Pancreas (tissue), 10 donors: ENCODE data around the gene ATP1B2. TPM values are rescaled to one million over a fixed set of nuclear protein-coding genes. Genes with fewer than 3 reads are reported as not detected.

Experiments
- ATAC-seq, 4 donors: fragments of 200-7000 bp; cut with Tn5 transposase; one replicate each; pipeline versions ENCODE4 v1.8.0 to v1.9.1; 2020; ENCODE audit warnings: mild to moderate bottlenecking in 4 of 4, moderate library complexity in 4 of 4
- DNase-seq, 6 donors: peaks; one replicate each; pipeline ENCODE4 v3.0.0-alpha.2; 2020
- FAIRE-seq: peaks from 2 replicates; lab custom pipeline; 2012; peaks lifted over from hg19 to GRCh38; lab: Jason Lieb, UNC
- H3K27ac ChIP-seq, 4 donors: fragments of 200-600 bp; sonication (generic); 1 replicate in 3 of 4; 2 replicates in 1 of 4; pipeline versions ENCODE4 v1.5.0 to v1.8.0; 2020
- H3K27me3 ChIP-seq, 4 donors: fragments of 200-600 bp; one replicate each; pipeline ENCODE4 v1.8.0; 2021
- H3K36me3 ChIP-seq, 3 donors: fragments of 200-600 bp; sonication (generic) in 1 of 3; one replicate each; pipeline versions ENCODE4 v1.5.0 to v1.8.0; 2020 to 2021
- H3K4me1 ChIP-seq, 3 donors: fragments of 200-600 bp; one replicate each; pipeline ENCODE4 v1.8.0; 2021
- H3K4me3 ChIP-seq, 4 donors: fragments of 200-600 bp; sonication (generic) in 2 of 4; one replicate each; pipeline versions ENCODE4 v1.5.0 to v1.8.0; 2020 to 2021
- H3K9me3 ChIP-seq, 4 donors: fragments of 200-600 bp; one replicate each; pipeline ENCODE4 v1.8.0; 2021
- CTCF ChIP-seq, 4 donors: fragments of 200-600 bp; sonication (generic) in 3 of 4; IDR thresholded peaks; one replicate each; pipeline versions ENCODE4 v1.5.0 to v1.8.0; 2021; ENCODE audit warnings: antibody characterized with exemption in 4 of 4
- WGBS, 2 donors: extraction: QIAGEN DNeasy Blood & Tissue Kit; methylation state at CpG; one replicate each; pipeline ENCODE4 v1.1.7; 2013; 5-methylcytosine and 5-hydroxymethylcytosine counted together
- intact Hi-C, 3 donors: fragments of 100-400 bp; cut with DNase I; formaldehyde crosslinking; loops; one replicate each; pipeline versions ENCODE4 v1.11.1 to v1.14.2; 2022
- polyA plus RNA-seq, 2 donors: library from polyadenylated mRNA; stranded (reverse); fragments of 200-250 nt; gene quantifications; one replicate each; pipeline ENCODE4 v1.2.3, GENCODE V29; 2013
- total RNA-seq, 6 donors: library from RNA; stranded (reverse); fragmentation: NEBNext Ultra II Directional in 4 of 6; extraction: Animal tissue kit (Norgen Biotek cat#: 25700) in 4 of 6; gene quantifications; one replicate each; pipeline versions ENCODE4 v1.2.1 to v1.2.4, GENCODE V29; 2021 to 2023
- donor health status: healthy with polysubstance abuse.
- donor health status: DM: no; HTN: no; CAD: no; lungs with moderate emphysema.
- donor health status: DM: no; HTN: no; CAD: no.
- donor health status: control.
- donor health status: control.
- donor health status: Bipolar disorder and iron deficiency.
- donor health status: DM: yes; HTN: yes; CAD: no.
- donor health status: DM: no; HTN: no; CAD: no.
- donor health status: DM: no; HTN: no; CAD: no.
- donor health status: DM: yes; HTN: yes; CAD: no.

The ATP1B2 gene
- total and polyA plus RNA-seq, 8 donors: 0.79 to 6.7 (median 1.3) TPM

GRCh38 chr17:7612294-7612640 is 38.5 kb upstream of the ATP1B2 start:
- Histone ChIP-seq H3K9me3 (no peaks in the 10 kb centered on the region), H3K4me1 (peaks cover 10 to 23% (median 19%) of the 10 kb centered on the region in 3 donors), H3K27me3 (no peaks in the 10 kb centered on the region), H3K36me3 (no peaks in the 10 kb centered on the region), H3K27ac (no peak overlapping the region), H3K4me3 (no peak overlapping the region)
- no peak for TF ChIP-seq CTCF (IDR thresholded peaks at IDR 0.05)
- no peak for FAIRE-seq
- 93 to 94% methylated on average over 1 of the region's 1 CpG for WGBS, 2 donors
- intact Hi-C loops: no loop called here
- no peak for DNase-seq
- no peak for ATAC-seq

- intact Hi-C loops: no loop called here
- no peaks in the 10 kb centered on the region for H3K36me3 ChIP-seq
- FAIRE-seq: no peak
- no peak for TF ChIP-seq CTCF (IDR thresholded peaks at IDR 0.05)
- WGBS, 2 donors: 2 to 3% methylated on average over 20 of the region's 20 CpGs
- peaks cover 10 to 23% (median 19%) of the 10 kb centered on the region in 3 donors for H3K4me1 ChIP-seq
- no peaks in the 10 kb centered on the region for H3K27me3 ChIP-seq
- DNase-seq: no peak
- ATAC-seq: no peak
- H3K9me3 ChIP-seq: no peaks in the 10 kb centered on the region
- H3K27ac ChIP-seq: peak overlapping the region; percentile 52 to 89 (median 84)
- H3K4me3 ChIP-seq: peak overlapping the region; percentile 51 to 80 (median 72)
Measured at GRCh38 chr17:7613769-7614424, 36.8 kb upstream of the ATP1B2 start.

GRCh38 chr17:7614425-7615264 is 36.1 kb upstream of the ATP1B2 start, which contains the start of gene FXR2:
TSS of gene FXR2 (minus strand) at chr17:7614897. CDS start at chr17:7614532, 365 bp downstream.
- Histone ChIP-seq H3K4me1 (peaks cover 10 to 23% (median 19%) of the 10 kb centered on the region in 3 donors), H3K9me3 (no peaks in the 10 kb centered on the region), H3K27ac (peak within 1 kb of the TSS; percentile 75 to 89 (median 84)), H3K4me3 (peak within 1 kb of the TSS; percentile 51 to 80 (median 72)), H3K27me3 (no peaks in the 10 kb centered on the region), H3K36me3 (no peaks in the 10 kb centered on the region)
- ATAC-seq: peak; percentile 93 to 98 (median 94)
- WGBS, 2 donors: 0 to 1% methylated on average over 48 to 93 of the region's 93 CpGs
- FAIRE-seq: peak; percentile 95
- peak; percentile 97 to 100 (median 100) for DNase-seq
- intact Hi-C loops: no loop called here
- TF ChIP-seq CTCF (IDR thresholded peaks at IDR 0.05): peak; percentile 29 to 63 (median 52)

- H3K4me1 ChIP-seq: peaks cover 10 to 23% (median 19%) of the 10 kb centered on the region in 3 donors
- DNase-seq (no peak), FAIRE-seq (no peak), ATAC-seq (no peak)
- peak overlapping the region in 2 of 4 donors; percentile 31 to 80 for H3K4me3 ChIP-seq
- H3K36me3 ChIP-seq: no peaks in the 10 kb centered on the region
- H3K27me3 ChIP-seq: no peaks in the 10 kb centered on the region
- TF ChIP-seq CTCF (IDR thresholded peaks at IDR 0.05): no peak
- peak overlapping the region; percentile 75 to 89 (median 78) for H3K27ac ChIP-seq
- intact Hi-C loops: no loop called here
- no peaks in the 10 kb centered on the region for H3K9me3 ChIP-seq
- 5% methylated on average over 28 of the region's 28 CpGs for WGBS, 2 donors
Measured at GRCh38 chr17:7615265-7615747, 35.4 kb upstream of the ATP1B2 start.
